Hypothalamus (tissue), 51 donors: ENCODE data around the gene FBXW8.

Experiments
- DNase-seq, 51 donors: peaks; one replicate each; lab custom pipeline; 2025; lab: John Stamatoyannopoulos, UW

The FBXW8 gene

GRCh38 chr12:116922194-116922897, 11.6 kb downstream of the FBXW8 start:
- no peak for DNase-seq

DNA sequence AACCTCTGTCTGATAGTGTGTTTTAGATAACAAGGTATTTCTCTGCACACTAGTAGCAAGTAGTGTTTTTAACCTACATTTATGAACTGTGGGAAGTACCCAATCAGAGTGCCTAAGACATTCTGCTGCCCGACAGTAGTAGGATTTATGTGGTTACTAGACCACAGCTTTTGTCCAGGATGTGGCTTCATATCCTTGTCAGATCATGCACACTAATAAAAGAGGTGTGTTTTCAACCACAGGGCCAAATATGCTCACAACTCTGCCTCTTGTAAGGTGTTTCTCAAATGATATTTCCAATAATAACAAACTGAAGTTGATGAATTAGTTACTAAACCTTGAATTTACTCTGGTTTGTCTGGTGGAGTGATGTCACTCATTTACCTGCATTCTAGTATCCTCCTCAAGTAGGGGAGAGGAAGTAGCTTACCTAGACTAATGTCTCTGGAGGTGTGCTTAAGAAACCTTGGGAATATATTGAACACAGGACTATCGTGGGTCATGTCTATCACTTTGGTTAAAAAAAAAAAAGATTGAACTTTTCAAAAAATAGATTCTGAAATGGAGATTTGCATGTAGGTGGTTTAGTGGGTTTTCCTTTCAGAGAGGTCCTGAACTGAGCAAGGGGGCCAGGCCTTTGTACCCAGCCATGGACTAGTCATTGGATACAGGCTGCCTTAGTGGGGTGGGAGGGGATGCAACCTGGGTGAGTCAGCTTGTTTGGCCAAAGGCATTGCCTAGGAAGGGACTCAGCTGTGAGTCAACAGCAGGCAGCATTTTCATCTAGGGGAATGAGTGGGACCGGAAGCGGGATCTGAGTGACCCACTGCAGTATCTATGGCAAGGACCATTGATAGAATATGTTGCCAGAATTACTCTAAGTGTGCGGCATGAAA, 14.1 kb downstream of the FBXW8 start:
- peak in 2 of 51 donors; percentile 3 to 22 for DNase-seq

GRCh38 chr12:116926283-116927243, 15.8 kb downstream of the FBXW8 start:
- DNase-seq: peak in 1 of 51 donors; percentile 31

- DNase-seq: no peak
Observed at GRCh38 chr12:116927244-116927940, 16.6 kb downstream of the FBXW8 start.

- no peak for DNase-seq
Observed at GRCh38 chr12:116928504-116928903, 17.8 kb downstream of the FBXW8 start.

- DNase-seq: no peak
Observed at GRCh38 chr12:116929885-116930284, 19.1 kb downstream of the FBXW8 start.

DNA sequence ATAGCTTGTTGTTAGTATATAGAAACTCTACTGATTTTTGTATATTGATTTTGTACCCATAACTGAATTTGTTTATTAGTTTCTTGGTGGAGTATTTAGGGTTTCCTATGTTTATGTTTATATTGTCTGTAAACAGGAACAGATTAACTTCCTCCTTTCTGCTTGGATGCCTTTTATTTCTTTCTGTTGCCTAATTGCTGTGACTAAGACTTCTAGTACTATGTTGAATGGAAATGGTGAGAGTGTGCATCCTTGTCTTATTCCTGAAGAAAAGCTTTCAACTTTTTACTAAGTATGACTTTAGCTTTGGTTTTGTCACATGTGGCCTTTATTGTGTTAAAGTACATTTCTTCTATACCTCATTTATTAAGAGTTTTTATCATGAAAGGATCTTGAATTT, 20.9 kb downstream of the FBXW8 start:
- no peak for DNase-seq

DNA sequence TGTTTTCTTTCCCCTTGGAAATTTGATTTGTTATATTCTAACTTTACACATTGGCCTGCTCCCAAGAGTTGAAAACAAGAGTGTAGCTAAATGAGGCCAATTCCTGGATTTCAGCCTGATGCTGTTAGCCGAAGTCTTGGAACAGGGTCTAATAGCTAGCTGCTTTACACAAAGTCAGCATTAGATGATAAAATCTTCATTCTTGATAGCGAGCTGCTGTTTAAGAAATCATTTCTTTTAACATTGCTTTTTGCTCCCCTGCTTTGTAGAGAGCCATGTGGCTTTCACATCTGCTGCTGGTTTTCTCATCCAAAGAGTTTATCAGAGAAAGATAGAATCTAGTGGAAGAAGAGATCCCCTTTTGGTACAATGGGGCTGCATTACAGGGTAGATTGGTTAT, 22.3 kb downstream of the FBXW8 start:
- no peak for DNase-seq

DNA sequence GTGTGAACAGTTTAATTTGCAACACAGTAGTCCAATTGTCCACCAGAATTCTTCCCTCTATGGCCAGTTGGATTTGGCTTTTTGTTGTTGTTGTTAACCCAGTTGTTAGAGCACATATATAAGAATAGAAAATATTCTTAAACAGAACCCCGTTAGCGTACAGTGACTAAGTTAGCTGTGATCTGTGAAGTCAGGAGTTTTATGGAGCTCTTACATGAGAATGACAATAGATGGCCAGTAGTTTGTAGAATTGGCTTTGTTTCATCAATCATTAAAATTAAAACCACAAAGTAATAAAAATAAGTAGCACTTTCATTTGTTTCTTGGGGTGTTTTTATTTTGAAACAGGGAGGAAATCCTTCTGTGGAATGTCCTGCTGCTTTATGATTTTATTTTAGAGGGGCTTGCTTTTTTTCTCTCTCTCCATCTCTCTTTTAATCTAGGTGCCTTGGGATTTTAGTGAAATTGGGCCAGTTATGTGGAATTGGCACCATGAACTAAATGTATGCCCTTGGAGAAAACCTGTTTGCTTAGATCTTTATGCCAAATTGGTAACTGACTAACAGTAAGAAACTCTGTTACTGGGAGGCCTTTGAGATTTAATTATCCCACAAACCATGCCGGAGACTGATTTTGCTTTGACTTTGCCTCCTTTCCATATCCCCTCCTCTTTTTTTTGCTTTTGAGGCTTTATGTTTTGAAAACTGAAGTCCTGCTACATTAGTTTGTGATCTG, 22.9 kb downstream of the FBXW8 start:
- DNase-seq: no peak

DNA sequence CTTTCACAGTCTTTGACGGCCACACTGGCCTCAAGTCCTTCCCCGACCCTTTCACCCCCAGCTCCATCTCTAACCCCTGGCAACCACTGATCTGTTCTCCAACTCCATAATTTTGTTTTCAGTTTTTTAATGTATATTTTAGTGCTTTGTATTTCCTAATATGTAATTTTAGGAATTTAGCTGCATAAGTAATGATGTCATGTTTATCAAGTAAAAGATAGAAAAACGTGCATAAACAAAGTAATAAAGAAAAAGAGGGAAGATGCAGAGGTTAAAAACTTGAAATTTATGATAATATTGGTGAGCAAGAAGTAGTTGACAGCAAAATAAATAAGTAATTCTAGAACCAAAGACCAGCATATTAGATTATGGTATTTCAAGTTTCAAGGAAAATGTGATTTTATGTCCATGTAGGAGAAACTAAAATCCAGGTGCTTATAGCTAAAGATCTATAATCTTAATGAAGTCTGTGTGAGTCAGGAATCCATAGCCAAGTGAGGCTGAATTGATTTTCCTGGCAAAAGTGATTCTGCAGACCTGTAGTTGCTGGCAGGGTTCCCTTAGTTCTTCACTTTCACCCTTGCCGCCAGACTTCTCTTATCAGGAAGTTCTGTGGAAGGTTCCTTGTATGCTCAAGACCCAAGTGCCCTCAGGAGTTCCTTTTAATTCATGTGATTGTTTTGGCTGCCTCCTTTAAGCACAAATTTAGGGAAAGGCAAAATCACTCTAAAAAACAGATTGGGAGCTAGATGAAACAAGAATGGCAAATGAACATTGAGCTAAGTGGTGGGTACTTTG, 24.4 kb downstream of the FBXW8 start:
- DNase-seq: no peak

- DNase-seq: no peak
Observed at GRCh38 chr12:116937640-116938039, 26.9 kb downstream of the FBXW8 start.

GRCh38 chr12:116939734-116940133, 29.0 kb downstream of the FBXW8 start:
- no peak for DNase-seq

GRCh38 chr12:116941188-116941587, 30.4 kb downstream of the FBXW8 start:
- DNase-seq: no peak

GRCh38 chr12:116943419-116944372, 32.9 kb downstream of the FBXW8 start:
- no peak for DNase-seq

GRCh38 chr12:116945886-116946550, 35.3 kb downstream of the FBXW8 start:
- no peak for DNase-seq

- DNase-seq: no peak
Observed at GRCh38 chr12:116948298-116948697, 37.5 kb downstream of the FBXW8 start.
